ENCODE data around the gene AHNAK. TPM values are rescaled to one million over a fixed set of nuclear protein-coding genes. Genes with fewer than 3 reads are reported as not detected.
"Not testable (repeated sequence)": the region's sequence is repeated elsewhere in the genome, so short reads cannot be mapped to it uniquely, and the experiment has no call there.

Gene AHNAK
- polyA plus RNA-seq, 3 donors: 27.1 to 199 (median 193) TPM

DNA sequence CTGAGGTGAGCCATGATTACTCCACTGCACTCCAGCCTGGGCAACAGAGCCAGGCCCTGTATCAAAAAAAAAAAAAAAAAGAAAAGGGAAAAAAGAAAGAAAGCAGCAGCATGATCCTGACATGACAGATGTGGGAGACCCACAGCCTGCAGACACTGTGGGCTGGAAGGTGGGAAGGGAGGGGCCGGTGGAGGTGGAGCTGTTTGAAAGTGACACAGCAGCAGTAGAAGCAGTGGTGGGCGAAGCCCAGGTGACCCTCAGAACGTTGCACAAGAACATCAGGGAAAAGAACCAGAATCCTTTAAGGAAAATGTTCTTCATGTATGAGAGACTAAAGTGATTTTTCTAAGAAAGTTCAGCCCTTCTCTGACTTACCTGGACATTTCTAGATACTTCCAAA is 154.1 kb downstream of the AHNAK start:
- no peak overlapping the region for H3K27ac ChIP-seq (ENCODE audit: low read depth, low read length)
- 74 to 87% (median 75%) methylated on average over 3 of the region's 3 CpGs for WGBS, 3 donors

- no peak overlapping the region for H3K27ac ChIP-seq (ENCODE audit: low read depth, low read length)
- 82 to 85% (median 85%) methylated on average over 16 of the region's 16 CpGs for WGBS, 3 donors
Measured at GRCh38 chr11:62391642-62392425, 154.8 kb downstream of the AHNAK start.

GRCh38 chr11:62390722-62391121 is 155.9 kb downstream of the AHNAK start:
- H3K27ac ChIP-seq (ENCODE audit: low read depth, low read length): no peak overlapping the region
- 55 to 97% (median 77%) methylated on average over 1 of the region's 1 CpG for WGBS, 3 donors

DNA sequence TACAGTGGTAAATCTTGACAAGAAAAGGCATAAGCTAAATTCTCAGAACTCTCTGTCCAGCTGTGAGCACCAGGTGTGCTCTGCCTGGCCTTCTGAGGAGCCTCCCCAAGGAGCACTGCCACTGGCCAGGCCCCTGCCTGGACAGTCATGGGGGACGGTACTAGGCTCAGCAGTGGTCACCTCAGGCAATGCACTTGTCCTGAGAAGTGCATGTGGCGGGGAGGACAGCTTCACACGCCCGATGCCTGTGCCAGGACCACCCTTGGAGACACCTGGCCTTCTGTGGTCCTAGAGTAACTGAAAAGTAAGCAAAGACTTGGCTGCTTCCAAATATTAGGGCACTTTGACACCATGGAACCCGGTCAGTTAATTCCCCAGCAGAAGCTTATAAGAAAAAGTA is 156.4 kb downstream of the AHNAK start:
- H3K27ac ChIP-seq (ENCODE audit: low read depth, low read length): no peak overlapping the region
- WGBS, 3 donors: 76 to 77% (median 76%) methylated on average over 5 of the region's 5 CpGs

- no peak overlapping the region for H3K27ac ChIP-seq (ENCODE audit: low read depth, low read length)
- 83 to 85% (median 85%) methylated on average over 11 of the region's 11 CpGs for WGBS, 3 donors
Measured at GRCh38 chr11:62388999-62389398, 157.6 kb downstream of the AHNAK start.

DNA sequence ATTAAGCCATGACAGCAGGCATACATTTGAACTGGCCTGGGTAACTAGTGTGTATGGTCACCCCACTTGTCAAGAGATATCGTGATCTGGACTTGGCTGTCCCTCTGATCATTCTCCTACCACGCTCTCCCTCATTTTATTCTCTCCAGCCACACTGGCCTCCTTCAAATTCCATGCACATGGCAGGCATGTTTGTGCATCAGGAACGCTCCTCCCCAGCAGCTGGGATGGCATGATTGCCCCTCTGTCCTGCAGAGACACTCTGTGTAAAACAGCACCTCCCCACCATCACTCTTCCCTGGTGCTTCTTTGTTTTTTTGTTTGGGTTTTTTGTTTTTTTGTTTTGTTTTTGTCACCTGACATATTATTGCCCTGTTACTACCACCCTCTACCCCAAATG is 159.2 kb downstream of the AHNAK start:
- H3K27ac ChIP-seq (ENCODE audit: low read depth, low read length): no peak overlapping the region

DNA sequence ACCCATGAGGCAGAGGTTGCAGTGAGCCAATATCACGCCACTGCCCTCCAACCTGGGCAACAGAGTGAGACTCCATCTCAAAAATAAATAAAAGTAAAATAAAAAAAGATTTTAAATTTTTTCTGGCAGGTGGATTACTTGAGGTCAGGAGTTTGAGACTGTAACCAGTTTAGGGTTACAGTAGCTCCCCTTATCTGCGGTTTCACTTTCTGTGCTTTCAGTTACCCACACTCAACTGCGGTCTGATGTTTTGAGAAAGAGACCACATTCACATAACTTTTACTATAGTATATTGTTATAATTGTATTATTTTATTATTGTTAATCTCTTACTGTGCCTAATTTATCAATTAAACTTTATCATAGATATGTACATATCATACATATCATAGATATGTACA is 160.5 kb downstream of the AHNAK start:
- 82 to 93% (median 88%) methylated on average over 3 of the region's 3 CpGs for WGBS, 3 donors
- H3K27ac ChIP-seq (ENCODE audit: low read depth, low read length): not testable (repeated sequence)

More for the DNA sequence above, 159.2 kb downstream of the AHNAK start:
- WGBS, 3 donors: 93 to 96% (median 95%) methylated on average over 3 of the region's 3 CpGs

DNA sequence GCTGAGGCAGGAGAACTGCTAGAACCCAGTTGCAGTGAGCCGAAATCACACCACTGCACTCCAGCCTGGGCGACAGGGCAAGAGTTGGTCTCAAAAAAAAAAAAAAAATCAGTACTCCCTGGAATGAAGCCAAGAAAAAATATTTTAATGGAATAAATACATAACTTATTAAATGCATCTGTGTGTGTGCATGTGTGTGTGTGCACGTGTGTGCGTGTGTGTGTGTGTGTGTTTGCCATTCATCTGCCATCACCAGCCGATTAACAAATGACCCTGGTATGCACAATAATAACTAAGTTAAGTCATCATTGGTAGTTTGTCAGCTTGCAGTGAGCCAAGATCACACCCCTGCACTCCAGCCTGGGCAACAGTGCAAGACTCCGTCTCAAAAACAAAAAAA is 162.8 kb downstream of the AHNAK start:
- 60 to 80% (median 71%) methylated on average over 6 of the region's 6 CpGs for WGBS, 3 donors
- H3K27ac ChIP-seq (ENCODE audit: low read depth, low read length): no peak overlapping the region

Other genes starting within 250 kb of the AHNAK start
- not detected for gene SCGB1D4, start 247.7 kb downstream of the AHNAK start, polyA plus RNA-seq
- gene ASRGL1, start 209.4 kb downstream of the AHNAK start, polyA plus RNA-seq: 10 to 100 TPM in 1 of 3 donors, 1 to 10 TPM in 2; 6.9 to 14.4 (median 9.0) TPM
- gene SCGB1A1, start 127.8 kb downstream of the AHNAK start, polyA plus RNA-seq: under 1 TPM in 2 of 3 donors, not detected in 1; 0.54 to 0.82 TPM
- gene EEF1G, start 27.1 kb upstream of the AHNAK start, polyA plus RNA-seq: 1,000 to 10,000 TPM; 1,025 to 2,248 (median 1,633) TPM
- gene TUT1, start 44.7 kb upstream of the AHNAK start, polyA plus RNA-seq: 10 to 100 TPM; 15.8 to 16.2 (median 15.9) TPM
- gene MTA2, start 55.1 kb upstream of the AHNAK start, polyA plus RNA-seq: 10 to 100 TPM; 17.3 to 72.4 (median 48.1) TPM
- gene EML3, start 66.0 kb upstream of the AHNAK start, polyA plus RNA-seq: 100 to 1,000 TPM in 1 of 3 donors, 10 to 100 TPM in 2; 23.6 to 103 (median 79.4) TPM
- 10 to 100 TPM in 2 of 3 donors, 1 to 10 TPM in 1; 3.6 to 25.6 (median 21.1) TPM for gene ROM1, start 66.5 kb upstream of the AHNAK start, polyA plus RNA-seq
- 10 to 100 TPM; 25.0 to 42.7 (median 39.8) TPM for gene B3GAT3, start 75.2 kb upstream of the AHNAK start, polyA plus RNA-seq
- gene GANAB, start 99.8 kb upstream of the AHNAK start, polyA plus RNA-seq: 100 to 1,000 TPM in 1 of 3 donors, 10 to 100 TPM in 2; 61.7 to 122 (median 86.9) TPM
- gene INTS5, start 106.5 kb upstream of the AHNAK start, polyA plus RNA-seq: 10 to 100 TPM in 1 of 3 donors, 1 to 10 TPM in 2; 6.6 to 12.2 (median 7.8) TPM
- gene C11orf98, start 118.4 kb upstream of the AHNAK start, polyA plus RNA-seq: 10 to 100 TPM; 46.5 to 78.3 (median 72.4) TPM
- gene CSKMT, start 118.5 kb upstream of the AHNAK start, polyA plus RNA-seq: 10 to 100 TPM in 2 of 3 donors, 1 to 10 TPM in 1; 9.7 to 18.6 (median 11.6) TPM
- 10 to 100 TPM in 2 of 3 donors, 1 to 10 TPM in 1; 9.4 to 16.0 (median 10.2) TPM for gene UQCC3, start 124.9 kb upstream of the AHNAK start, polyA plus RNA-seq
- gene LBHD1, start 125.5 kb upstream of the AHNAK start, polyA plus RNA-seq: 1 to 10 TPM; 2.4 to 5.2 (median 4.4) TPM
- gene UBXN1, start 132.3 kb upstream of the AHNAK start, polyA plus RNA-seq: 100 to 1,000 TPM; 127 to 237 (median 188) TPM
- 10 to 100 TPM in 2 of 3 donors, 1 to 10 TPM in 1; 4.3 to 39.1 (median 17.7) TPM for gene LRRN4CL, start 142.7 kb upstream of the AHNAK start, polyA plus RNA-seq
- gene BSCL2, start 160.6 kb upstream of the AHNAK start, polyA plus RNA-seq: 10 to 100 TPM; 45.9 to 61.7 (median 46.3) TPM
- gene GNG3, start 160.9 kb upstream of the AHNAK start, polyA plus RNA-seq: under 1 TPM in 2 of 3 donors, not detected in 1; 0.09 to 0.12 TPM
- gene HNRNPUL2, start 180.7 kb upstream of the AHNAK start, polyA plus RNA-seq: 10 to 100 TPM; 17.2 to 34.2 (median 23.1) TPM
- gene TTC9C, start 181.7 kb upstream of the AHNAK start, polyA plus RNA-seq: 10 to 100 TPM; 15.1 to 30.1 (median 16.2) TPM
- gene ZBTB3, start 207.4 kb upstream of the AHNAK start, polyA plus RNA-seq: 1 to 10 TPM; 1.7 to 4.2 (median 2.9) TPM
- 100 to 1,000 TPM in 1 of 3 donors, 10 to 100 TPM in 2; 53.7 to 104 (median 86.3) TPM for gene POLR2G, start 214.8 kb upstream of the AHNAK start, polyA plus RNA-seq
- gene TAF6L, start 224.6 kb upstream of the AHNAK start, polyA plus RNA-seq: 10 to 100 TPM; 13.1 to 18.2 (median 14.7) TPM
- 10 to 100 TPM; 46.0 to 65.1 (median 48.4) TPM for gene TMEM179B, start 240.6 kb upstream of the AHNAK start, polyA plus RNA-seq
- 10 to 100 TPM; 16.2 to 19.9 (median 19.3) TPM for gene TMEM223, start 245.2 kb upstream of the AHNAK start, polyA plus RNA-seq

Data from adipose tissue (tissue), 3 donors.